Measurements from ENCODE around the gene GABBR2.

GABBR2 gene

GRCh38 chr9:98708933-98709911 lies at the start of gene GABBR2:
Gene GABBR2, minus strand, starts transcription at chr9:98708935. Its CDS starts 198 bp downstream, at chr9:98708737.
- peak within 1 kb of the TSS; percentile 5; the same call in 1 of the 2 replicates for H3K27ac ChIP-seq
- TF ChIP-seq, protein P1, sequence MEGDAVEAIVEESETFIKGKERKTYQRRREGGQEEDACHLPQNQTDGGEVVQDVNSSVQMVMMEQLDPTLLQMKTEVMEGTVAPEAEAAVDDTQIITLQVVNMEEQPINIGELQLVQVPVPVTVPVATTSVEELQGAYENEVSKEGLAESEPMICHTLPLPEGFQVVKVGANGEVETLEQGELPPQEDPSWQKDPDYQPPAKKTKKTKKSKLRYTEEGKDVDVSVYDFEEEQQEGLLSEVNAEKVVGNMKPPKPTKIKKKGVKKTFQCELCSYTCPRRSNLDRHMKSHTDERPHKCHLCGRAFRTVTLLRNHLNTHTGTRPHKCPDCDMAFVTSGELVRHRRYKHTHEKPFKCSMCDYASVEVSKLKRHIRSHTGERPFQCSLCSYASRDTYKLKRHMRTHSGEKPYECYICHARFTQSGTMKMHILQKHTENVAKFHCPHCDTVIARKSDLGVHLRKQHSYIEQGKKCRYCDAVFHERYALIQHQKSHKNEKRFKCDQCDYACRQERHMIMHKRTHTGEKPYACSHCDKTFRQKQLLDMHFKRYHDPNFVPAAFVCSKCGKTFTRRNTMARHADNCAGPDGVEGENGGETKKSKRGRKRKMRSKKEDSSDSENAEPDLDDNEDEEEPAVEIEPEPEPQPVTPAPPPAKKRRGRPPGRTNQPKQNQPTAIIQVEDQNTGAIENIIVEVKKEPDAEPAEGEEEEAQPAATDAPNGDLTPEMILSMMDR (conservative IDR thresholded peaks at IDR 0.05), result no peak

DNA sequence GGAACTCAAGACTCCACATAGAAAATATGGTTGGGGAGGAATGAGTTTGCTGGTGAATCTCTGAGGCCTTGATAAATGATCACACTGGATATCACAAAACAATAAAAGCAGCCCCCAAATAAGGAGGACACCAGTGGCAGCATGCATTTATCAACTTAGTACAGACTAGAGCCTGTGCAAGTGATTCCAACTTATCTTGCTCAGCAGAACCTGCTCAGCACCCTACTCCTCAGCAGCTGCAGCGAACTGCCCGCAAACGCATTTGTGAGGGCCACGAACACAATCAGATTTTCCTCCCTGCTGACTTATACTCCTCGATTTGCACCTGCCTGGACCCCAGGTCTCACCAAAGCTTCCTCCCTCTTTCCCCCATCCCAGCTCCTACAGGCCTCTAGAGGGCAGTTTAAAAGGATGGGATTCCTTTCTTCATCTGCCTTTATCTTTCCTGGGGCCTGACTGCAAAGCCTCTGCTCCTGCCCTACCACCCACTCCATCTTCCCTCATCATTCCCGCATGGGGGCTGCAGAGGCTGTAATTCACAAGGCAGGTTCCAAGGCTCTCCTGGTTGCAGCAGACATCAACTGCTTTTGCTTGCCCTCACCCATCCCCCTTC lies 46.4 kb upstream of the GABBR2 start:
- H3K27ac ChIP-seq, result no peak overlapping the region
- TF ChIP-seq, protein P1 (conservative IDR thresholded peaks at IDR 0.05), result no peak

- H3K27ac ChIP-seq, result no peak overlapping the region
- TF ChIP-seq, protein P1 (conservative IDR thresholded peaks at IDR 0.05), result no peak
Observed at GRCh38 chr9:98751210-98751609, 42.5 kb upstream of the GABBR2 start.

- TF ChIP-seq, protein P1 (conservative IDR thresholded peaks at IDR 0.05), result no peak
- no peak overlapping the region for H3K27ac ChIP-seq
Observed at GRCh38 chr9:98750364-98751060, 41.8 kb upstream of the GABBR2 start.

- TF ChIP-seq, protein P1 (conservative IDR thresholded peaks at IDR 0.05), result no peak
Observed at GRCh38 chr9:98747476-98747875, 38.7 kb upstream of the GABBR2 start.

GRCh38 chr9:98745470-98745869 lies 36.7 kb upstream of the GABBR2 start:
- TF ChIP-seq, protein P1 (conservative IDR thresholded peaks at IDR 0.05), result peak; percentile 18
- no peak overlapping the region for H3K27ac ChIP-seq

More at GRCh38 chr9:98747476-98747875, 38.7 kb upstream of the GABBR2 start:
- H3K27ac ChIP-seq, result no peak overlapping the region

Data from VCaP (cell line).